CD4-positive, alpha-beta T cell treated with Interleukin-17A for 4 hours (primary cell): ENCODE results near the gene NUF2.
"Not testable (repeated sequence)": the region's sequence is repeated elsewhere in the genome, so short reads cannot be mapped to it uniquely, and the experiment has no call there.

ENCODE experiments used
- DNase-seq: peaks from one replicate; pipeline ENCODE4 v3.0.0-alpha.2; 2020; ENCODE audit warnings: mixed read lengths

Gene NUF2

DNA sequence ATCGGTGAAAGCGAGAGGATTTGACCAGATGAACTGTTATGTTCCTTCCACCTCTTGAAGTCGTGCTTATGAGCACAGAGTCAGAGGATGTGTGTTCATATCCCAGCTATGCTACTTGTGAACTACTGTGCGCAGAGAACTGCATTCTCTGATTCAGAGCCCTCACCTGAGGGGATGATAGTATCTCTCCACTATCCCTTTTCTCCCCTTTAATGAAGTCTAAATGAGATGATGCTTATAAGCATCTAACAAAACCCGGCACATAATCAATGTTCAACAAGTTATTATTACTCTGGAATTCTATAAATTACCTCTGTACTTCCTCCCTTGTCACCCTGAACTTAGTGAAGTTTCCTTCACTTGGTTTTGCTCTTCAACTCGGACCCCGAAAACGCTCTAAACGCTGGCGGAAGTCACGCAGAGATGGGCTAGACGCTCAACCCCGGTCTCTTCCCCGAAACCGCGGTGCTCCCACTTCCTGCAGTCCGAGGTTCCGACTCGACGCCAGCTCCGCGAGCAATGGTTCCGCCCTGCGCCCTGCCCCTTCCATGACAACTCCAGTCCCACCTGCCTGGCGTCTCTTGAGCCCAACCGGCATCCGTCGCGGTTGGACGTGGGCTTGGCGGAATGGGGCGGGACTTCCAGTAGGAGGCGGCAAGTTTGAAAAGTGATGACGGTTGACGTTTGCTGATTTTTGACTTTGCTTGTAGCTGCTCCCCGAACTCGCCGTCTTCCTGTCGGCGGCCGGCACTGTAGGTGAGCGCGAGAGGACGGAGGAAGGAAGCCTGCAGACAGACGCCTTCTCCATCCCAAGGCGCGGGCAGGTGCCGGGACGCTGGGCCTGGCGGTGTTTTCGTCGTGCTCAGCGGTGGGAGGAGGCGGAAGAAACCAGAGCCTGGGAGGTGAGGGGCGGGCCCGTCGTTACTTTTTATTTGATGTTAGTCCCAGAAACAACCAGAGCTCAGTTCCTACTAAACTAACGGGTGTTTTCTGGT is at the start of gene NUF2:
Gene NUF2, plus strand, starts transcription at position 644 of the 995 bp plus-strand sequence. CDS start 4,098 bp downstream, outside the sequence.
- DNase-seq: peak; percentile 96

DNA sequence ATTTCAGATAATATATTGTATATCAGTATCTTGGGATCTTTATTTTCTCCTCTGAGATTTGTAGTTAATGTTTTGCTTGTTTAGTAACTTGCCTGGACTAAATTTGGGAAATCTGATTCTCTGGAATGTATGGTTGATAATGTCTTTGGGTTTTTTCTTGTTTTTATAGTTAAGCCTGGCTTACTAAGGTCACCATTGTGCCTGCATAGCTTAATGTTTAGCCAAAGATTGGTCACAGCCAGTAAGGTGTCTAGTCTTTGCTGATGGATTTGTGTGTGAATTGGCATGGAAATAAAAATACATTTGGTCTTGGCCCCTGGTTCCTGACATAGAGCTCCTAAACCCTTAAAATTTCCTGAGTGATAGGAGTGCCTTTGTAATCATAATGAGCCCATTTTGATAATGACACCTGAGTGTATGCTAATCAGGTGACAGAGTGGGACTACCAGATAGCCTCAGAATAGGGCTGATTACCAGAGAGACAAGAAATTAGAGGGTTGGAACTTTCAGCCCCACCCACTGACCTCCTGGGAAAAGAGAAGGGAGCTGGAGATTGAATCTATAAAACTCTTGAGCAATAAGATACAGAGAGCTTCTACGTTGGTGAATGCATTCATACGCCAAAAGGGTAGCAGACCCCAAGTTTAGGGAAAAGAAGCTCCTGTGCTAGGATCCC is 47.9 kb upstream of the NUF2 start:
- no peak for DNase-seq

DNA sequence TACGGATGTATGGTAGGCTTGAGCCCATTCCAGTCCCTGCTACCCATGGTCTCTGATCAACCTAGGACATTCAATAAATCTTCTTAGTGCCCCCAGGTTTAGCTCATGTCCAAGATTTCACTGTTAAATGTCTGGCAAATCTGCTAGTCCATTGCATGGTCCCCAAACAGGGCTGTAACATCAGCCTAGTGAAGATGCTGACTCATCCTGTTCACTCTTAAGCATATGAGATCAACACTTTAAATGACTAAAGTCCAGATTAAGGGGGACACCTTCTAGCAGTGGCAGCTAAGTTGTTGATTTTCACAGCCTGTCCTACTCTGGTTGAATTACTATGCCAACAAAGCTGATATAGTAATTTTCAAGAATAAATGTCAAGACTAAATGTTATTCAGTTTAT is 46.5 kb upstream of the NUF2 start:
- no peak for DNase-seq

DNA sequence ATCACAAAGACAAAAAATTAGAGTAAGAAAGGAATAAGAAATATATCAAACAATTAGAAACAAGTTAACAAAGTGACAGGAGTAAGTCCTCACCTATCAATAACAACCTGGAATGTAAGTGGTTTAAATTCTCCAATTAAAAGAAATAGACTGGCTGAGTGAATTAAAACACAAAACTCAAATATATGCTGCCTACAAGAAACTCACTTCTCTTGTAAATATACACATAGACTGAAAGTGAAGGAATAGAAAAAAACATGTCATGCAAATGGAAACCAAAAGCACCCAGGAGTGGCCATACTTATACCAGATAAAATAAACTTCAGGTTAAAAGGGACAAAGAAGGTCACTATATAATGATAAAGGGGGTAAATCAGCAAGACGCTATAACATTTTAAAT is 43.2 kb upstream of the NUF2 start:
- DNase-seq: no peak

DNA sequence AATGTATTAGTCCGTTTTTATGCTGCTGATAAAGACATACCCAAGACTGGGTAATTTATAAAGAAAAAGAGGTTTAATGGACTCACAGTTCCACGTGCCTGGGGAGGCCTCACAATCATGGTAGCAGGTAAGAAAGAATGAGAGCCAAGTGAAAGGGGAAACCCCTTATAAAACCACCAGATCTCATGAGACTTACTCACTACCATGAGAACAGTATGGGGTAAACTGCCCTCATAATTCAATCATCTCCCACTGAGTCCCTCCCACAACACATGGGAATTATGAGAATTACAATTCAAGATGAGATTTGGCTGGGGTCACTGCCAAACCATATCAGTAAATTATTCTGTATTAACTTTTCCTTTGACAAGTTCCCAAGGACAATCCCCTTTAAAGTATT is 36.9 kb upstream of the NUF2 start:
- not testable (repeated sequence) for DNase-seq

DNA sequence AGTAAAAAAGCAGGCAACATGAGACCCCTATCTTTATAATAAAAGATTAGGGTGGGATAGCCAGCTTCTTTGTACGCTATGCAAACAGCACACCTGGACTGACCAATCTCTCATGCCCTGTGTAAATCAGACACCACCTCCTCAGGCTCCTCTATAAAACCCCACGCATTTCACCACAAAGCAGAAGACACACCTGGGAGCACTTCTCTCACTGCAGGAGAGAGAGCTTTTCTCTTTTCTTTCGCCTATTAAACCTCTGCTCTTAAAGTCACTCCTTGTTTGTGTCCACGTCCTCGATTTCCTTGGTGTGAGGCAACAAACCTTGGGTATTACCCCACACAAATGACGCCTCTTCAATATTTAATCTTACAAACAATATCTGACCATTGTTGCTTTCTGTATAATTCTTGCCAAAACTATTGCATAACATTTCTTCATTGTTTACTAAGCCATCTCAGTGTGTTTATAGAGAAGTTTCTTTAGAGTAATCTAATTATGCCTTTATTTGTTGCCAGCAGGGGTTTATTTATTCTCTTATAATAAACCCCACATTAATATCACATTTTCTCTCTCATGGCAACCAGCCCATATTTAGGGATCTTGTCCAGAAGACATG is 31.6 kb upstream of the NUF2 start:
- DNase-seq: no peak

DNA sequence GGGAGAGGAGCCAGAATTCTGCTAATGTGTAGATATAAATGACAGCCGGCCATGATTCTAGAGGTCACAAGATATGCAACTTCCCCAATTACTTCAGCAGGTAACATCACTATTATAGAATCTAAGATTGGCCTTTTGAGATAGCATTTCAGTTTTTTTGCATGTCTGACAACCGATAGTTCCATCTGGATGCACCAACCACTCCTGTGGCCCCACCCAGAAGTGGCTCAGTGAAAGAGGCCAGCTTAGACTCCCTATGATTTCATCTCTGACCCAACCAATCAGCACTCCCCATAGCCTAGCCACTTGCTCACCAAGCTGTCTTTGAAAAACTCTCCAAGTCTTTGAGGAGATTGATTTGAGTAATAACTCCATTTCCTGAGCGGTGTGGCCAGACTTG is 30.3 kb upstream of the NUF2 start:
- no peak for DNase-seq

DNA sequence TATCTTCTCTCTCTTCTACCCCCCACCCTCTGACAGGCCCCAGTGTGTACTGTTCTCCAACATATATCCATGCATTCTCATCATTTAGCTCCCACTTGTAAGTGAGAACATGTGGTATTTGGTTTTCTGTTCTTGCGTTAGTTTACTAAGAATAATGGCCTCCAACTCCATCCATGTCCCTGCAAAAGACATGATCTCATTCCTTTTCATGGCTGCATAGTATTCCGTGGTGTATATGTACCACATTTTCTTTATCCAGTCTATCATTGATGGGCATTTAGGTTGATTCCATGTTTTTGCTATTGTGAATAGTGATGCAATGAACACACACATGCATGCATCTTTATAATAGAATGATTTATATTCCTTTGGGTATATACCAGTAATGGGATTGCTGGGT is 29.6 kb upstream of the NUF2 start:
- not testable (repeated sequence) for DNase-seq

DNA sequence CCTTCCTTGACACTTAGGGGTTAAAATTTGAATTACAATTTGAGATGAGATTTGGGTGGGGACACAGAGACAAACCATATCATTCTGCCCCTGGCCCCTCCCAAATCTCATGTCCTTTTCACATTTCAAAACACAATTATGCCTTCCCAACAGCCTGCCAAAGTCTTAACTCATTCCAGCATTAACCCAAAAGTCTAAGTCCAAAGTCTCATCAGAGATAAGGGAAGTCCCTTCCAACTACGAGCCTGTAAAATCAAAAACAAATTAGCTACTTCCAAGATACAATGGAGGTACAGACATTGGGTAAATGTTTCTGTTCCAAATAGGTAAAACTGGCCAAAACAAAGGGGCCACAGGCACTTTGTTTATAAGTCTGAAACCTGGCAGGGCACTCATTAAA is 28.3 kb upstream of the NUF2 start:
- DNase-seq: not testable (repeated sequence)

DNA sequence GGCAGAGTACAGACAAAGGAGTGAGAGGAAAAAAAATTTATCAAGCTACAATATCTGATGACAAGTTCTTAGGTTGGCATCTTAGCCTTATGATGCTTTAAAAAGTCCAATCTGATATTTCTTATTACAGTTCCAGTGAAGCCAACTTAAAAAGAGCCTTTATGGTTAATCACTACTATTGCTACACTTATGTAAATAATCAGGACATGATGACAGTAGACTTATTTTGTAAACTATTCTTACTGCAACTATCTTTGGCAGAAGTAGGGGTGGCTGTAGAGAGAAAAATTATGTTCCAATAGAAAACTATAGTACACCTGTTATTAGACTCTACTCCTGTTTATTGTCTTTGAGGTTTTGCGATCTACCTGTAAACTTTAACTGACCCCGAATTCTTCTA is 25.8 kb upstream of the NUF2 start:
- DNase-seq: no peak

DNA sequence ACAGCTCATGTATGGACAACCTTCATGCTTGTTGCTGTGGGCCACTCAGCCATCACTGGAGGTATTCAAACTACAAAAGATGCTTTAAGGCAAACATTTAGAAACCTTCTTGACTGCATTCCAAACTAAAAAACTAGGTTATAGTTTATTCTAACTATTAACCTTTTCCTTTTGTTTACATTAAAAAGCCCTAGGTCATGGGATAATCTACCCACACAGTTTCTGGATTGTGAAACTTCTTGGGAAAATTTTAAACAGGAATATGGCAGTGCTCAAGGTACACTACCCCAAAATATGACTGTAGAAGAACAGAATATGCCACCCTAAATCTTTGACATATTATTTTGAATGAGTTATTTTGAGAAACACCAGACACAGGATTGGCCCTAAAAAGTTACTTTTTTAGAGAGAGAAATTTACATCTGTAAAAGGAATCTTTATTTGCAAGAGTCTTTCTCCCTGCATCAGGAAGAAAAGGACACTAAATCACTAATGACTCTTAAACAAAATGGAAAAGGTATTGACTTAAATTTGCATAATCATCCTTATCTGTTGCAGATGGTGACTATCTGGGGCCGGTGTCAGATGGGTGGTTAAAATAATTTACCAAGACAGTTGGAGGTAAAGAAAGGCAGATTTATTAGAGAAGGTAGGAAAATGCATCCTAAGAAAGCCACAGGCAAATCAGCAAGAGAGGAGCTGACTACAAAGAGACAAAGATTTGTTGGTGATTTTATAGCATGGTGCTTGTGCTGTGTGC is 25.1 kb upstream of the NUF2 start:
- no peak for DNase-seq

DNA sequence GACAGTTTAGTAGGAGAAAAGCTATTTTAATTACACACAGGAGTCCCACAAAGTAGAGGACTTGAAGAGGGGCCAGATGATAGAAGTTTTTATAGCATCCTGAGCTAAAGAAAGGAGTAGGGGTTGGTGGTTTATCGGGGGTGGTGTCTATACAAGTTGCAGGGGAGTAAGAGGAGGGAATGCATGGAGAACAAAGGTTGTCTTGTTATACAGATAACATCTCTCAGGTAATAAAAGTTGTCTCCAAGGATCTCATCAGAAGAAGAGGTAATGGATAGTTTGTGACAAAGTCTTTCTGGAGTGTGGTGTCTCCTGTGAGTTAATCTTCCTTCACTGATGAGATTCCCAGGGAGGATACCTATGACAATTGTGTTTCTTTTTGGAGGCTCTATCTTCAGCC is 23.4 kb upstream of the NUF2 start:
- no peak for DNase-seq

DNA sequence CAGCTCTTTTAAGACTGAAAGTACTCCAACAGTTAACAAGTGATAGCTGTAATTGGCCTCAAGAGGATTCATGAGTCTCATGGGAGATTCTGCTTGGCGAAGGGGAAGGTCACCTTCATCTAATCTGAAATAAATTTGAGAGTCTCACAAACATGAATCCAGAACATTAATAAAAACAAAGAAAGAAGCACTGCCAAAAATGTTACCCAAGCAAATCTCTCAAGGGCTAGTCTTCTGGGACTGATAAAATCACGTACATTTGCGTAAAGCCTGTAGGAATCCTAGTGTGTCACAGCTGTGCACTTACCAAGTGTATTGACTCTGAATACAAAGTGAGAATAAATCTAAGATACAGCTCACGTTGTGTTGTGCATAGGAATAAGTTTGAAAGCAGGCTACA is 21.2 kb upstream of the NUF2 start:
- no peak for DNase-seq

DNA sequence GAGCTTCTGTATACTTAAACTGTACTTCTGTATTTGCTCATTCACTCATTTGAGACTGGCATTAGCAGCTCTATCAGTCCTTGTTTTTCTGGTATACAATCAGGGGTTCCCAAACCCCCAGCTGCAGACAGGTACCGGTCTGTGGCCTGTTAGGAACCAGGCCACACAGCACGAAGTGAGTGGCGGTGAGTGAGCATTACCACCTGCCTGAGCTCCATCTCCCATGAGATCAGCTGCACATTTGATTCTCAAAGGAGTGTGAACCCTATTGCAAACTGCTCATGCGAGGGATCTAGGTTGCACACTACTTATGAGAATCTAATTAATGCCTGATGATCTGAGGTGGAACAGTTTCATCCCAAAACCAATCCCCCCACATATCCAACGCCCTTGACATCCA is 18.2 kb upstream of the NUF2 start:
- DNase-seq: no peak

DNA sequence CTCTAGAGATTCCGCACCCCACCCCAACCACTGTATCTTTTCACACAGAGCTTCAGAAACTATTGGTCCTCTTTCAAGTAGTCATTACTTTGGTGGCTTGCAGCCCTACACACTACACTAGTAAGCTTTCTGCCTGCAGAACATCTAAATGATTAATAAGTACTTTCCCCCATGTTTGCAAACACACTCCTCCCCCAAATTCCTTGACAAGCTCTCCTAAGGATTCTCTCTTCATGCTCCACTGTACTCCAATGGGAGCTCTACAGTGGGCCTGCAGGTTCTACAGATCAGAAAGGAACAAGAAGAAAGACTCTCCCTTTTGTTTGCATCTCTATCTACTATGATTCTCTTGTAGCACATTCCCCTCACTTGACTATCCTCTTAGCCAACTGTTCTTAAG is 16.3 kb upstream of the NUF2 start:
- DNase-seq: no peak

DNA sequence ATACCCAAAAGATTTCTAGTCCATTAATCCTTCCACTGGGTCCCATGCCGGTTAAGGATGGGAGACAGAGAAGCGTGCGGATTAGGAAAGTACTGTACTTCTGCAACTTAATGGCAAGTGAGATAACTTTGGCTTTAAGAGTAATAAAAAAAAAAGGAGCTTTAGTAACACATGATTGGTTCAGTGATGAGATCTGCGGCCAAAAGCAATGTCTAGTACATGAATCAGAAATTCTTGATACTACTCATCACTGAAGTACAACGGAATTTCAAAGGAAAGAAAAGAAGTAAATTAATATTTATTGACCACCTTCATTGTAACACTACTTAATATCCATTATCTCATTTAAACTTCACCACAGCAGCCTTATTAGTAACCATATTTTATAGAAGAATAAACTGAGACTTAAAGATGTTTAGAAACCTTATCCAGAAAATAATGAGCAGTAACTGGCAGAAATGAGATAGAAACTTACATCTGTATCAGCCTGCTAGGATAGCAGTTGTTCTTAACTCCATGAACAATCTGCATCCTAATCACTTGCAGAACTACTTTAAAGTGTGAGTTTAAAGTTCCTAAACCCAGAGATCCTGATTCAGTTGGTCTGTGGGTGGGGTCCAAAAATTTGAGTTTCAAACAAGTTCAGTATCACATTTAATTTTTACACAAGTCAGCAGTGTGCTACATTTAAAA is 14.1 kb upstream of the NUF2 start:
- no peak for DNase-seq

DNA sequence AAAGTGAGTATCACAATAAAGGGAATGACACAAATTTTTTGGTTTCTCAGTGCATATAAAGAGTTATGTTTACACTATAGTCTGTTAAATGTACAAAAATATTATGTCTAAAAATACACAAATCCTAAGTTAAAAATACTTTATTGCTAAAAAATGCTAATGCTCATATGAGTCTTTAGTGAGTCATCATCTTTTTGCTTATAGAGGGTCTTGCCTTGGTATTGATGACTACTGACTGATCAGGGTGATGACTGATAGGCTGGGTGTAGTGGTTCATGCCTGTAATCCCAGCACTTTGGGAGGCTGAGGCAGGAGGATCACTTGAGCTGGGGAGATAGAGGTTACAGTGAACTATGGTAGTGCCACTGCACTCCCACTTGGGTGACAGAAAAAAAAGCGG is 12.9 kb upstream of the NUF2 start:
- no peak for DNase-seq

DNA sequence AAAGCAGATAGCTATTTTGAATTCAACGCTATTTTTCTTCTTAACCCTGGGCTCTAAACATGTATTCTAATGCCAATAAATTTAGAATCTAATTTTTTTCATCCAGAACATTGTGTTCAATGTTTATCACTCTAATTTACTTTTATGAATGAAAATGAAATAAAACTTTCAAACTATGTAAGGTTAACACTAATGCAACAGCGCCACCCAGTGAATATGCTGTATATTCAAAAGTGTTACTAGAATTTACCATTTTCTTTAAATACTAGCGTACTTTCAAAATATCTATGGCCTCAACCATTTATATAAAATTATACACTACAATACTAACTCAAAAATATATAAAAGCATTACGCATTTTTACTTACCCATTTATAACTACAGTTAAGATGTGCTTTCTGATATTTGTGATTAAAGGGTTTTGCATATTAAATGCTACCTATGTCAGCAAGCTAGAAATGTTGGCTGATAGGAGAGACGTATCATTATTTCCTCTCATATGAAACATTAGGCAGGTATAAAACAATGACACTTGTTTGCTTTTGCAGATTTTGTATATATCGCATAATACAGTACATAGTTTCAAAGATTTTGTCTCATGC is 5.9 kb upstream of the NUF2 start:
- DNase-seq: peak; percentile 67

DNA sequence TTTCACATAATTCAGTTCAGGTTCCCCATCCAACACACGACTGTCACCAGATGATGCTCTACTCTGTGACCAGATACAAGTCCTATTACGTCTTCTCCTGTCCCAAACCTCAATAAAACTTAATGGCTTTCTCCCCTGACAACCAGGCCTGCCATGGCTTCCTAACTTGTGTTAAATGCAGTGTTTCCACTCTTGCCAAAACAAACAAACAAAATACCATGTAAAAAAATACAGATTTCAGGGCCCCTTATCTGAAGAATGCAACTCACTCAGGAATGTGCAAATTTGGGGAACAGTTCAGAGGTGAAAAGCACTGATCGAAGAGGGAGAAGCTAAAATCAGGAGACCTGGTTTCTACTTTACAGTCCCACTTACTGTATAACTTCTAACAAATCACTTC is 863 bp upstream of the NUF2 start:
- no peak for DNase-seq

DNA sequence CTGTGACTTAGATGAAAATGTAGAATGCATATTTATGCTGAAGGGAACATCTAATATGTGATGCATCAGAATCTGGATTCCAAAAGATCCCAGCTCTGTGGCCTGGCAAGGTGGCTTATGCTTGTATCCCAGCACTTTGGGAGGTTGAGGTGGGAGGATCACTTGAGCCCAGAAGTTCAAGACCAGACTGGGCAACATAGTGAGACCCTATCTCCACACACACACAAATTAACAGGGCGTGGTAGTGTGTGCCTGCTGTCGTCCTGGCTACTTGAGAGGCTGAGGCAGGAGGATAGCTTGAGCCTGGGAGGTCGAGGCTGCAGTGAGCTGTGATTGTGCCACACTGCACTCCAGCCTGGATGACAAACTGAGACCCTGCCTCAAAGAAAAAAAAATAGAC is 1.6 kb downstream of the NUF2 start:
- not testable (repeated sequence) for DNase-seq

DNA sequence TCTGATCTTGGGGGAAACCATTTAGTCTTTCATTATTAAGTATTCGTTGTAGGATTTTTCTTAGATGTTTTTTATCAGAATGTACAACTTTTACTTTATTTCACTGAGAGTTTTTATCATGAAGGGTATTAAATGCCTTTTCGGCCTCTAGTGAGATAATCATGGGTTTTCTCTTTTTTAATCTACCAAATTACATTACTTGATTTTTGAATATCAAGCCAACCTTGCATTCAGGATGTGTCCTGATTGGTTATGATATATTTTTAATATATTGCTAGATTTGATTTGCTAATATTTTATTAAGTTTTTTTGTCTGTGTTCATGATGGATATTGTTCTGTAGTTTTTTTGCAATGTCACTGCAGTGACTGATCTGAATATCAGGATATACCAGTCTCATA is 9.4 kb downstream of the NUF2 start:
- DNase-seq: no peak

DNA sequence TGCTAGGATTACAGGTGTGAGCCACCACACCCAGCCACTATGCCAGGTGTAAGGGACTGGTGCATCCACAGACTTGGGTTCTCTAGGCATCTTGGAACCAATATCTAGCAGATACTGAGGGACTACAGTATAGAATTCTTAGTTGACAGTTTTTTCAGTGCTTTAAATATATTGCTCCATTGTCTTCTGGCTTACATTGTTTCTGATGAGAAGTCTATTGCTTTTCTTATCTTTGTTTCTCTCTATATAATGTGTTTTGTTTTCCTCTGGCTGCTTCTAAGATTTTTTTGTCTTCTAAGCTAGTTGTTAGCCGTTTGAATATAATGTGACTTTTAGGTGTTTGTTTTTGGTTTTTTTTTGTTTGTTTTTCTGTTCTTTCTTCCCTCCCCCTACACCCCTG is 13.5 kb downstream of the NUF2 start:
- no peak for DNase-seq
